GM19240 (cell line): ENCODE measurements around the gene CCDC39.
"Not testable (repeated sequence)": the region's sequence is repeated elsewhere in the genome, so short reads cannot be mapped to it uniquely, and the experiment has no call there.

Source experiments
- DNase-seq: peaks from one replicate; pipeline ENCODE4 v3.0.0; 2011; ENCODE audit warnings: low spot score; ENCODE audit not compliant: insufficient read length

The CCDC39 gene

DNA sequence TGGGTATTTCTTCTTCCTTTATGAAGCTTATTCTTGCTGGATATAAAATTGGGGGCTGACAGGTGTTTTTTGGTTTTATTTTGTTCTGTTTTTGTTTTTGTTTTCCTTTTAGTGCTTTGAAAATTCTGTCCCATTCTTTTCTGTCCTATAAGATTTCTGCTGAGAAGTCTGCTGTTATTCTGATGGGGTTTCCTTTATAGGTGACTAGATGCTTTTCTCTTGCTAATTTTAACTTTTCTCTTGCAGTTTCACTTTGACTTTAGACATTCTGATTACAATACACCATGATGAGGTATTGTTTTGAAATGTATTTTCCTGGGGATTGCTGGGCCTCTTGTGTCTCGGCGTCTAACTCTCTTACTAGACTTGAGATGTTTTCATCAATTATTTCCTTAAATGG lies 54.6 kb downstream of the CCDC39 start:
- no peak for DNase-seq

DNA sequence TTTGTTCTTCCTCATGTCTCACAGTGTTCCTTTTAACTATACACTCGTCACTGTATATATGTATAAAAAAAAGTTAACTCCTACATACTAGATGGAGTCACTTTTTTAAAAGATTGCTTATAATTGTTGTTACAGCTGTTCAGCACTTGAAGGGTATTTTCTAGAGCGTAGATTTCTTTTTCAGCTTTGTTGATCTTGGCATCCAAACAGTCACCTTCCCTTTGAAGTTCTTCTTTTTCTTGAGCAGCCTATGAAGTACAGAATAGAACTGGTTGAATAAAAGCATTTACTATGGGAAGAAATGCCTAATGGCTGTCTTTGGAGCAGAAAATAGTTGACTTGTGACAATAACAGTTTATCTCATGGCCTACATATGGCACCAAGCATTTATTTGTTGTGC lies 59.6 kb downstream of the CCDC39 start:
- DNase-seq = no peak

DNA sequence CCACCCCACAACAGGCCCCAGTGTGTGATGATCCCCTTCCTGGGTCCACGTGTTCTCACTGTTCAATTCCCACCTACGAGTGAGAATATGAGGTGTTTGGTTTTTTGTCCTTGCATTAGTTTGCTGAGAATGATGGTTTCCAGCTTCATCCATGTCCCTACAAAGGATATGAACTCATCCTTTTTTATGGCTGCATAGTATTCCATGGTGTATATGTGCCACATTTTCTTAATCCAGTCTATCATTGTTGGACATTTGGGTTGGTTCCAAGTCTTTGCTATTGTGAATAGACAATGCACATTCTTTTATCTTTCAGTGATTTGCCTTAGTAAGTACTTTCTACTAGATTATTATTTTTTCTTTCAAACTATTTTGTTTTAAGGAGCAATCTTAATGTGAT lies 60.7 kb downstream of the CCDC39 start:
- DNase-seq = not testable (repeated sequence)

DNA sequence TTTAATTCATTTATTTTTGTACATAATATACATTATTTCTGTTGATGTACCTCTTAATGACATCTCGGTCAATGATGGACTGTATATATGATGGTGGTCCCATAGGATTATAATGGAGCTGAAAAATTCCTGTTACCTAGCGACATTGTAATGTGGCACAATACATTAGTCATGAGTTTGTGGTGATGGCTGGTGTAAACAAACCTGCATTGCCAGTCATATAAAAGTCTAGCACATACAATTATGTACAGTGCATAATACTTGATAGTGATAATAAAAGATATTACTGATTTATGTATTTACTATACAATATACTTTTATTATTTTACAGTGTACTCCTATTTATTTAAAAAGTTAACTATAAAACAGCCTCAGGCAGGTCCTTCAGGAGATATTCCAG lies 62.2 kb downstream of the CCDC39 start:
- DNase-seq = no peak

DNA sequence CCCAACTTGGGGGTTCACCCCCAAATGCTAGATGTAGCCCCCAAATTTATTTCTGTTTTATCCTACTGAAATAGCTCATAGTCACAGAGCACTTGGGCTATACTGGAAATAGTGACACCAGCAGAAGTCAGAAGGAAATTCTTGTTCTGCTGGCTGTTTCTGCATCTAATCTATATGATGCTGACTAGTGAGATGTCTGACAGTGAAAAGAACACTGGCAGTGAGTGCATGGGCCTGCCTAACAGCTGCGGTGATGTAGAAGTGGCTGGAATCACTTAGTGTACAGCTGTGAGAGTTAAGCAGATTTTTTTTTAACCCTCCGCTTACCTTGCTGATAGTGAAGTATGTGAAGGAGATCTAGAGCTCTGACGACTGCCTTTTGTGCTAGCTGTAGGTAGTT lies 63.3 kb downstream of the CCDC39 start:
- DNase-seq = no peak

DNA sequence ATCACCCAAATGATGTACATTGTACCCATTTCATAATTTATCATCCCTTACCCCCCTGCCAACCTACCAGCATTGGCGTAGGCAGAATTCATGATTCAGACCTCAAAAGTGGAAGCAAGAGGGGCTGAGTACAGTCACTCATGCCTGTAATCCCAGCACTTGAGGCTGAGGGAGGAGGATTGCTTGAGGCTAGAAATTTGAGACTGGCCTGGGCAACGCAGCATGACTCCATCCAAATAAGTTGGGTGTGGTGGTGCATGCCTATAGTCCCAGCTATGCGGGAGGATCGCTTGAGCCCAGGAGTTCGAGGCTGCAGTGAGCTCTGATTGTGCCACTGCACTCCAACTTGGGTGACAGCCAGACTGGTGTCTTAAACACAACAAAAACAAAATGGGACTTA lies 66.9 kb downstream of the CCDC39 start:
- no peak for DNase-seq

DNA sequence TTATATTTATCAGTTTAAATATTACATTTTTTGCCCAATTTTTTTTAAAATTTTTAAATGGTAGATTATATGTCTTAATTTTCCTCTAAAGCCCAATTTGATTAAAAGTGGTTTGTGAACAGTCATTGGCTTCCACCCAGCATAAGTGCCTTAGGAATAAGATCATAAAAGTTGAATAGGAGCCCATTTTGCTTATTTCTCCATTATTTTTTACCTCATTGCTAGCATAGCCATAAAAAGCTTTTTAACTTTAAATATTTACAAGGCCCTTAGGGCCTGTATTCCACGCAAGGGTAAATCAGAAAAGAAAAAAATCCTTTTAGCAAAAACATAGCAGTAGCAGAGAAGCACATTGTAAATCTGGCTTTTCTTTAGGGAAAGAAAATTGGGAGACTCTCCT lies 68.3 kb downstream of the CCDC39 start:
- DNase-seq = no peak

DNA sequence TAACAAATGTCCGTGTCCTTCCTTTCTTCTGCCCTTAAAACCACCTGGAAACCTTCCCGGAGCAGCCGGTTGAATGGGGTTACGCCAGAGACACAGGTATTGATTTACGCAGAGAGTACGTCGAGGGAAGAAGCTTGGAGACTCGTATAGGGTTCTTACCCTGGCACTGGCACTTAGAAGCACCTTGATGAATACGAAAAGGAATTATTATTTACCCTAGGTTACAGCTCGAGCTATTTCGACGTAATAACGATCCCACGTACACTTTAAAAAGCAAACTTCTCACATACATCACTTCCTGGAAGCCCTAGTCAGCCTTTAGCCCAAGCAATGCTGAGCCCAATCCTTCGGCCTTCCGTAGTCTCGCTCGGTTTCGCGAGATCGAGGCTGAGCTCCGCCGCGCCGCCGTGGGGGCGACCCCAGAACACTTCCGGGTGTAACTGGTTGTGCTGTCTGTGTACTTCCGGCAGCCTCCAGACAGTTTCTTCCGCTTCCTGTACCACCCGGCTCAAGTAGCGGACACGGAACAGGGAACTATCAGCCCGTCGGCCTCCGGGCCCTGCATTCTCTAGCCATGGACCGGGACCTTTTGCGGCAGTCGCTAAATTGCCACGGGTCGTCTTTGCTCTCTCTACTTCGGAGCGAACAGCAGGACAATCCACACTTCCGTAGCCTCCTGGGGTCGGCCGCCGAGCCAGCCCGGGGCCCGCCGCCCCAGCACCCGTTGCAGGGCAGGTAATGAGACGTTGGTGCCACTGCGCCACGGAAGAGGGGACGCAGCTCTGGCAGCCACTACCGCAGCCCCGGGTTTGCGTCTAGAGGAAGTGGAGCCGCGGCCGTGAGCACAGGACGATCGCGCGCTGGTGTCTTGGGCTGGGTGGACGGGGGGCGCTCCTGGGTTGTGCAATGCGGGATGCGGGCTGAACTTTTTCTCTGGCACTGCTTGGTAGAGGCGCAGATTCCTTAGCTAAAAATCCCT lies 77.3 kb downstream of the CCDC39 start, which contains the start of gene TTC14:
TTC14 (plus strand) TSS at position 476 of the 979 bp plus-strand sequence; CDS start at position 575, 99 bp downstream.
- peak; percentile 69 for DNase-seq

DNA sequence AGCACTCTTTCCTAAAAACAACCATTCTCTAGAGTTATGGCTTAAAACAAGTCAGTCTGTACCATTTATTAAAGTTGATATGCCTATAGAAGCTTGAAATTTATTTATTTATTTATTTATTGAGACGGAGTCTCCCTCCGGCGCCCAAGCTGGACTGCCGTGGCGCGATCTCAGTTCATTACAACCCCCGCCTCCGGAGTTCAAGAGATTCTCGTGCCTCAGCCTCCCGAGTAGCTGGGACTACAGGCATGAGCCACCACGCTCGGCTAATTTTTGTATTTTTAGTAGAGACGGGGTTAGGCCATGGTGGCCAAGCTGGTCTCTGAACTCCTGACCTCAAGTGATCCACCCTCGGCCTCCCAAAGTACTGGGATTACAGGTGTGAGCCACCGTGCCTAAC lies 78.8 kb downstream of the CCDC39 start:
- DNase-seq = no peak

DNA sequence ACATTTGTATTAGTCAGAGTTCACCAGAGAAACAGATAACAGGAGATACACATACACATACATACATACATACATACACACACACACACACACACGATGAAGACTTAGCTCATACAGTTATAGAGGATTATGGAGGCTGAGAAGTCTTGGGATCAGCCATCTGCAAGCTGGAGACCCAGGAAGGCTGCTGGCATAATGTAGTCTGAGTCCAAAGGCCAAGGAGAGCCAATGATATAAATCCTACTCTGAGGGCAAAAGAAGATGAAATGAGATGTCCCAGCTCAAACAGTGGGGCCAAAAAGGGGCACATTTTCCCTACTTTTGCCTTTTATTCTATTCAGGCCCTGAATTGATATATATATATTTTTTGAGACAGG lies 83.7 kb downstream of the CCDC39 start:
- DNase-seq = no peak

DNA sequence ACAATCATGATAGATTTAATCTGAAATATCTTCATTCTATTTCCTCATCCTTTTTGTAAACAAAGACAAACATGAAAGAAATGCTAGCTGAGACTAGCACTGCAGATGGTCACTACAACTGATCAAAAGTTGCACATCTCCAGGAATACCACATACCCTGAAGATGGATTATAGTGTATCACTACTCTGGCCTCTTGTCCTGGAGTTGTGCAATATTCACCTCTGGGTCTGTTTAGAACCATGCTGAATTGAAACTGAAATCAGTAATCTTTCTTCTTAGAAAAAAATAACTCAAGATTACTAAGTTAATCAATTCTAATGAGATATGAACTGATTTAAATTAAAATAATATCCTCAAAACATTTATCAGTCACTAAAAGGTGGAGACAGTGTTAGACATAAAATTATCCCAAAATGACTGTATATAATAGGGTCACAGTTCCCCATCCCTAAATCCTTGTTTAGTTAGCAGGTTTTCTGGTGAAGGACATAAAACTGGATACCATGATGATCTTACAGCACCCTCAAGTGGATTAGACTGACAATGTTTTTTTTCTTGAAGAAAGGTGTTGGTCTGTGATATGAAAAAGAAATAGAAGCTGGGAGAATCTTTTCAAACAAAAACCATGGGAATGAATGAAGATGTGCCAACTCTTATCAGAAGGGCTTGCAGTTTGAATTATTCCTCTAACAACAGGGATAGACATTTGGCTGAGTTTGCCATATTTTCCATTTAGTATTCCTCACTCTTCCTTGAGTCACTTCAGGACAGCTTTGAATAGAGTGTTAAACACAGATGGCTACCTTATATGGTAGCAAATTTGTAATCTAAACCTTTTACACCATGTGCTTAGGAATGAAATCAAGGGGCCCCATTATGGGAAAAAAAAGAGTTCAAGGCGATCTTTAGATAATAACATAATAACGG lies 84.4 kb downstream of the CCDC39 start:
- no peak for DNase-seq

DNA sequence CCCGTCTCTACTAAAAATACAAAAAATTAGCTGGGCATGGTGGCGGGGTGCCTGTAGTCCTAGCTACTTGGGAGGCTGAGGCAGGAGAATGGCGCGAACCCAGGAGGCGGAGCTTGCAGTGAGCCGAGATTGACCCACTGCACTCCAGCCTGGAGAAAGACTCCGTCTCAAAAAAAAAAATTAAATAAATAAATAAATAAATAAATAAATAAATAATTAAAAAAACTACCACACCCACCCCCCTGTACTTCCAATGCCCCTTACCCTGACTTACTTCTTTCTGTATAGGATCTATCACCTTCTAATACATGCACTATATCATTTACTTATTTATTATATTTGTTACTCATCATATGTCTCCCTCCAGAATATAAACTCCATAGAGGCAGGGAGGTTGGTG lies 85.7 kb downstream of the CCDC39 start:
- not testable (repeated sequence) for DNase-seq

DNA sequence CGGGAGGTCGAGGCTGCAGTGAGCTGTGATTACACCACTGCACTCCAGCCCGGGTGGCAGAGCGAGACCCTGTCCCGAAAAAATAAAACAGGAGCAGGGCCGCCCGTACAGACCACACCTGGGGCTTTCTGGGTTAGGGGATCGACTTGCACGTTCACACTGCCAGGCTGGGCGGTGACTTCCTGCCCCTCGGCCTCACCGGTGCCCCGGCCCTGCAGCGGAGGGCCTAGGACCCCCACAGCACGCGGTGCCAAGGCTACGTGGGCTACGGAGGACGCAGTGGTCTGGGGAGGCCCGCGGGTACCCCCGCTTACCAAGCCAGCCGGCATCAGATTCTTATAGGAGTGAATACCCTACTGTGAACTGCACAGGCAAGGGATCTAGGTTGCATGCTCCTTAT lies 88.9 kb downstream of the CCDC39 start:
- no peak for DNase-seq

DNA sequence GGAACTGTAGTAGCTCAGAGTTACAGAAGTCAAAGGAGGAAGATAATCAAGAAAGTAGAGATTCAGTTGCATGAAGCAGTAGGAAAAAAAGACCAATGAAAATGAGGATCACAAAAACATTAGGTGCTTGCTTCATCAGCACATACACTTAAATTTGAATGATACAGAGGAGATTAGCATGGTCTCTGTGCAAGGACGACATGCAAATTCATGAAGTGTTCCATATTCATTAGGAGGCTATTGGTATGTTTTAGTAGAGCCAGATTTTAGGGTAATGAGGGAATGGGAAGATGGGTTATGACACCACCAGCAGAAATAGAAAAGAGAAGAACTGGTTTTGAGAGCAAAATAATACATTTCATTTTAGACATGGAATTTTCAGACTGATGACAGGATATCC lies 98.4 kb downstream of the CCDC39 start:
- no peak for DNase-seq

DNA sequence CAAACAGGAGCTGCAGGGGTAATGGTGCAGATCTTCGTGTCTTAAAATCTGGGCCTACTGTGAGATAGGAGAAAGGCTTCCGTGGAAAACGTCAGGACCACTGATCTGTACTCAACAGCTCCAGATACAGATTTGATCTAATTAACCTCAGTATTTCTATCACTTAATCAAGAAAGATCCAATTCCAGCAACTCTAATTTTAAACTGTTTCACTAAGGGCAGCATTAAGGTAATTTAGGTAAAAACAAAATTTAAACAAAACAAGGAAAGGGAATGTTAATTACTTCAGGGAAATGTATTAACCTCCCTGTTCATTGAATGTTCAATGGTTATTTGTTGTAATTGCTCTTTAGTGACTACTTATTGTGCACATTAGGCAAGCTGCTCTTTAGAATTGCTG lies 103.7 kb downstream of the CCDC39 start:
- DNase-seq = no peak

DNA sequence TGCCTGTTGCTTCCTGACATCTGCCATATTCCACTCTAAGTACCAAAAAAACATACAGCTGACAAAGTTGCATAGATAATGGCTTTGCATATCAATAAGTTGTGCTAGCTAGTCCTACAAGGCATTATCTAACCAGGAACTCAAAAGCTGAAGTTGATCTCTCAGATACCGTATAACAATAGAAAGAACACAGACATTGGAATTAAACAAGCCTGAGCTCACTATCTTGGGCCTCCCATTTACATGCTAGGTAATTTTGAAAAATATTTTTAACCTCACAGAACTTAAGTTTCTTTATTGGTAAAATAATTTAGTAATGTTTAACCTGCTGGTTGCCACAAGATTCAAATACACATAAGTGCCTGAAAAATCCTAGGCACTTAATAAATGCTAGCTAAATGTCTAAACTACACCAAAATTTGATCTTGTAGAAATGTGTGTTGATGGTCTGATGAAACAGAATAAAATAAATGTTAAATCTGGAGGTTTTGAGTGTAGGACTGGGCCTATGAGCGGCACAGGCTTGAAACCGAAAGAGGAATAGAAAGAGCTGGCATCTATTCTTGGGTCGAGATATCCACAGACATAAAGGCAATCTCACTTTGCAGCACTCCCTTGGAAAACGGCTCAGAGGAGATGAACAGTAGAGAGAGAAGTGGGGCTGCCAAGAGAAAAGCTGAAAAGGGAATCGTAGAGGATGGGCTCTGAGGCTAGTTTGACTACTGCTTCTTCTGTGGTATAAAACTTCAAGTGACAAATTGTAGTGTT lies 107.3 kb downstream of the CCDC39 start:
- no peak for DNase-seq

DNA sequence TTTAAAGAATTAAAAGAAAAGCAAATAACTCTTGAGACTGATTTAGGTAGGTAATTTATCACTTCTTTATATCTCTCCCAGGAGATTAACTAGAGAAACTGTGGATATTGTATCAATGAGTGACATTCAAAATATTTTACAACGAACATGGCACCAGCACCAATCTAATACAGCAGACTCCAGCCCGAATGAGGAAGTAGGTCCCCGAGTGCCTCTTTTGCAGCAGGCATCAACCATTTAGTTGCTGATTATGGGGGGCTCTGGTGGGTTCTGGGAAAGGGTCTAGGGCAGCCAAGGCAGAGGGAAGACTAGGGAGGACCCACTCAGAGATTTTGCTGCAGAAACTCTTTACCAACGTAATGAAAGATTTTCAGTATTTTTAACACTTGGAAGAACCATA lies 109.1 kb downstream of the CCDC39 start:
- no peak for DNase-seq

DNA sequence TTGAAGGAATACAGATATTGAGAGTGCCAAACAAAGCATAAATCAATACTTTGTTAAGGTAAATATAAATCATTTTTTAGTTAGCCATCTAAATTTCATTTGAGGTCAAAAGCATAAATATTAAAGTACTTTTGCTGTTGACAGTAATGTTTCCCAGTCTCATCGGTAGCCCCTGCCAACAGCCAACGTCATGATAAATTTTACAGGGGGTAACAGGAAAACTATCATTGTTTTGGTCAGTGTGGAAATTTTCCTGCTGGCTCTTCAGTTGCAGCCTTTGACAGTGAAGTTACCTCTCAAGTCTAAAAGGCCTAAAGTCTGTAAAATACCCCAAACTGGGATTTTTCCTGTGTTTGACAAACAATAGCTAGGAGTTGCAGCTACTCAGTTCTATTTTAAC lies 114.6 kb downstream of the CCDC39 start:
- no peak for DNase-seq
